Choroid plexus epithelial cell (primary cell): ENCODE measurements around the gene MS4A4A.

ENCODE experiments used
- DNase-seq: peaks from one replicate; pipeline ENCODE4 v3.0.0-alpha.2; 2010; ENCODE audit warnings: low read depth
- H3K4me3 ChIP-seq: 2 replicates; pipeline ENCODE4 v1.5.1; 2011; ENCODE audit warnings: low read depth, mild to moderate bottlenecking, control low read depth, low read length, moderate library complexity
- CTCF ChIP-seq: conservative IDR thresholded peaks from 2 replicates; pipeline ENCODE4 v1.5.1; 2011; ENCODE audit warnings: low read depth, mild to moderate bottlenecking, control low read depth, inconsistent platforms, low read length, moderate library complexity

Gene MS4A4A

GRCh38 chr11:60251485-60252212 lies 28.8 kb upstream of the MS4A4A start:
- DNase-seq: peak; percentile 33
- H3K4me3 ChIP-seq: no peak overlapping the region
- peak; percentile 57 for TF ChIP-seq CTCF

GRCh38 chr11:60252213-60253108 lies 28.0 kb upstream of the MS4A4A start:
- no peak overlapping the region for H3K4me3 ChIP-seq
- TF ChIP-seq CTCF: no peak
- DNase-seq: no peak

- no peak for TF ChIP-seq CTCF
- H3K4me3 ChIP-seq: no peak overlapping the region
Measured at GRCh38 chr11:60257956-60258722, 22.3 kb upstream of the MS4A4A start.

GRCh38 chr11:60261014-60261413 lies 19.5 kb upstream of the MS4A4A start:
- no peak for DNase-seq
- H3K4me3 ChIP-seq: no peak overlapping the region
- TF ChIP-seq CTCF: no peak

More at GRCh38 chr11:60257956-60258722, 22.3 kb upstream of the MS4A4A start:
- DNase-seq: no peak

- no peak for TF ChIP-seq CTCF
- H3K4me3 ChIP-seq: no peak overlapping the region
- DNase-seq: no peak
Measured at GRCh38 chr11:60263402-60263801, 17.1 kb upstream of the MS4A4A start.

GRCh38 chr11:60264644-60265043 lies 15.8 kb upstream of the MS4A4A start:
- no peak for DNase-seq
- no peak for TF ChIP-seq CTCF
- H3K4me3 ChIP-seq: no peak overlapping the region
